Spleen (tissue), 11 donors: ENCODE data around the gene TSNAXIP1. TPM values are rescaled to one million over a fixed set of nuclear protein-coding genes. Genes with fewer than 3 reads are reported as not detected.

Experiments used
- DNase-seq: peaks from one replicate; pipeline ENCODE4 v3.0.0-alpha.2; 2020
- H3K27ac ChIP-seq, 8 donors: fragments of 200-600 bp; sonication (generic) in 7 of 8; 1 replicate in 4 of 8; 2 replicates in 4 of 8; pipeline versions ENCODE4 v1.5.0 to v1.8.0; 2016 to 2021; ENCODE audit warnings: inconsistent platforms in 4 of 8, mild to moderate bottlenecking in 4 of 8, moderate library complexity in 1 of 8
- H3K27me3 ChIP-seq, 7 donors: fragments of 200-600 bp; sonication (generic) in 6 of 7; replicated peaks in 1 of 7; 1 replicate in 4 of 7; 2 replicates in 3 of 7; pipeline versions ENCODE4 v1.5.0 to v1.8.0; 2016 to 2021; ENCODE audit warnings: inconsistent platforms in 3 of 7, mild to moderate bottlenecking in 1 of 7
- H3K36me3 ChIP-seq, 6 donors: fragments of 200-600 bp; sonication (generic) in 5 of 6; 1 replicate in 4 of 6; 2 replicates in 2 of 6; pipeline versions ENCODE4 v1.5.0 to v1.8.0; 2016 to 2021; ENCODE audit warnings: inconsistent platforms in 2 of 6
- H3K4me1 ChIP-seq, 6 donors: fragments of 200-600 bp; sonication (generic) in 5 of 6; 1 replicate in 3 of 6; 2 replicates in 3 of 6; pipeline versions ENCODE4 v1.5.0 to v1.8.0; 2016 to 2021; ENCODE audit warnings: inconsistent platforms in 3 of 6
- H3K4me3 ChIP-seq, 8 donors: fragments of 200-600 bp; sonication (generic) in 7 of 8; 1 replicate in 4 of 8; 2 replicates in 4 of 8; pipeline versions ENCODE4 v1.5.0 to v1.8.0; 2016 to 2021; ENCODE audit warnings: inconsistent platforms in 4 of 8, mild to moderate bottlenecking in 4 of 8, moderate library complexity in 2 of 8
- H3K9me3 ChIP-seq, 8 donors: fragments of 200-600 bp; sonication (generic) in 7 of 8; 1 replicate in 4 of 8; 2 replicates in 4 of 8; pipeline versions ENCODE4 v1.5.0 to v1.8.0; 2016 to 2021; ENCODE audit warnings: inconsistent platforms in 4 of 8
- POLR2A ChIP-seq, 3 donors: fragments of 450-650 bp; IDR thresholded peaks; one replicate each; pipeline ENCODE4 v1.5.1; 2017; ENCODE audit warnings: antibody characterized with exemption in 3 of 3, mild to moderate bottlenecking in 1 of 3
- POLR2AphosphoS5 ChIP-seq, 3 donors: sonication (generic); formaldehyde crosslinking; IDR thresholded peaks; one replicate each; pipeline ENCODE4 v1.5.1; 2017; ENCODE audit warnings: antibody characterized with exemption in 3 of 3
- WGBS, 5 donors: extraction: QIAGEN DNeasy Blood & Tissue Kit in 3 of 5; methylation state at CpG; one replicate each; pipeline versions ENCODE4 v1.1.5 to v1.1.7; 2013 to 2018; 5-methylcytosine and 5-hydroxymethylcytosine counted together
- intact Hi-C: fragments of 100-400 bp; cut with DNase I; formaldehyde crosslinking; loops from one replicate; pipeline ENCODE4 v1.15.0; 2023; ENCODE audit warnings: low total_unique reads
- polyA plus RNA-seq, 3 donors: library from polyadenylated mRNA; stranded (reverse); fragments of 200-250 nt; gene quantifications; one replicate each; pipeline ENCODE4 v1.2.1, GENCODE V29; 2013
- total RNA-seq, 7 donors: library from RNA; depleted of rRNA in 3 of 7; stranded (reverse); fragments of >200 nt in 3 of 7; fragmentation: NEBNext Ultra II Directional in 4 of 7; extraction: Animal tissue kit (Norgen Biotek cat#: 25700) in 4 of 7; gene quantifications; one replicate each; pipeline versions ENCODE4 v1.1.0 to v1.2.1, GENCODE V29; 2016 to 2021
- TF ChIP-seq, protein P1 (sequence below), 11 experiments: fragments of 200-600 bp in 7 of 11; fragments of 450-650 bp in 4 of 11; sonication (generic) in 4 of 11; IDR thresholded peaks in 8 of 11; conservative IDR thresholded peaks in 3 of 11; 1 replicate in 7 of 11; 2 replicates in 4 of 11; pipeline versions ENCODE4 v1.4.0 to v1.8.0; 2016 to 2021; ENCODE audit warnings: antibody characterized with exemption in 11 of 11, inconsistent platforms in 4 of 11, mild to moderate bottlenecking in 1 of 11
- donor health status: healthy with polysubstance abuse.
- donor health status: DM: no; HTN: no; CAD: no; lungs with moderate emphysema.
- donor health status: DM: no; HTN: no; CAD: no.
- donor health status: Bipolar disorder and iron deficiency.
- donor health status: healthy.
- donor health status: DM: no; HTN: no; CAD: no.
- donor health status: DM: yes; HTN: yes; CAD: no.

The TSNAXIP1 gene
- total and polyA plus RNA-seq, 10 donors = 0.44 to 2.7 (median 0.86) TPM

DNA sequence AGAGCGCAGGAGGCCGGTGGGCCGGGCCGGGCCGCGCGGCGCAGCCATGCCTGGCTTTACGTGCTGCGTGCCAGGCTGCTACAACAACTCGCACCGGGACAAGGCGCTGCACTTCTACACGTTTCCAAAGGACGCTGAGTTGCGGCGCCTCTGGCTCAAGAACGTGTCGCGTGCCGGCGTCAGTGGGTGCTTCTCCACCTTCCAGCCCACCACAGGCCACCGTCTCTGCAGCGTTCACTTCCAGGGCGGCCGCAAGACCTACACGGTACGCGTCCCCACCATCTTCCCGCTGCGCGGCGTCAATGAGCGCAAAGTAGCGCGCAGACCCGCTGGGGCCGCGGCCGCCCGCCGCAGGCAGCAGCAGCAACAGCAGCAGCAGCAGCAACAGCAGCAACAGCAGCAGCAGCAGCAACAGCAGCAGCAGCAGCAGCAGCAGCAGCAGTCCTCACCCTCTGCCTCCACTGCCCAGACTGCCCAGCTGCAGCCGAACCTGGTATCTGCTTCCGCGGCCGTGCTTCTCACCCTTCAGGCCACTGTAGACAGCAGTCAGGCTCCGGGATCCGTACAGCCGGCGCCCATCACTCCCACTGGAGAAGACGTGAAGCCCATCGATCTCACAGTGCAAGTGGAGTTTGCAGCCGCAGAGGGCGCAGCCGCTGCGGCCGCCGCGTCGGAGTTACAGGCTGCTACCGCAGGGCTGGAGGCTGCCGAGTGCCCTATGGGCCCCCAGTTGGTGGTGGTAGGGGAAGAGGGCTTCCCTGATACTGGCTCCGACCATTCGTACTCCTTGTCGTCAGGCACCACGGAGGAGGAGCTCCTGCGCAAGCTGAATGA is 36.0 kb downstream of the TSNAXIP1 start:
- Histone ChIP-seq H3K36me3 (no peaks in the 10 kb centered on the region), H3K4me3 (peak overlapping the region; percentile 59 to 97 (median 81)), H3K27ac (peak overlapping the region; percentile 98 to 100 (median 100)), H3K9me3 (no peaks in the 10 kb centered on the region), H3K27me3 (no peaks in the 10 kb centered on the region), H3K4me1 (peaks cover 31 to 55% (median 49%) of the 10 kb centered on the region in 6 donors)
- TF ChIP-seq POLR2A (IDR thresholded peaks at IDR 0.05) (peak in 1 of 3 donors; percentile 10), POLR2AphosphoS5 (IDR thresholded peaks at IDR 0.05) (peak in 2 of 3 donors; percentile 0 to 12)
- TF ChIP-seq, protein P1, sequence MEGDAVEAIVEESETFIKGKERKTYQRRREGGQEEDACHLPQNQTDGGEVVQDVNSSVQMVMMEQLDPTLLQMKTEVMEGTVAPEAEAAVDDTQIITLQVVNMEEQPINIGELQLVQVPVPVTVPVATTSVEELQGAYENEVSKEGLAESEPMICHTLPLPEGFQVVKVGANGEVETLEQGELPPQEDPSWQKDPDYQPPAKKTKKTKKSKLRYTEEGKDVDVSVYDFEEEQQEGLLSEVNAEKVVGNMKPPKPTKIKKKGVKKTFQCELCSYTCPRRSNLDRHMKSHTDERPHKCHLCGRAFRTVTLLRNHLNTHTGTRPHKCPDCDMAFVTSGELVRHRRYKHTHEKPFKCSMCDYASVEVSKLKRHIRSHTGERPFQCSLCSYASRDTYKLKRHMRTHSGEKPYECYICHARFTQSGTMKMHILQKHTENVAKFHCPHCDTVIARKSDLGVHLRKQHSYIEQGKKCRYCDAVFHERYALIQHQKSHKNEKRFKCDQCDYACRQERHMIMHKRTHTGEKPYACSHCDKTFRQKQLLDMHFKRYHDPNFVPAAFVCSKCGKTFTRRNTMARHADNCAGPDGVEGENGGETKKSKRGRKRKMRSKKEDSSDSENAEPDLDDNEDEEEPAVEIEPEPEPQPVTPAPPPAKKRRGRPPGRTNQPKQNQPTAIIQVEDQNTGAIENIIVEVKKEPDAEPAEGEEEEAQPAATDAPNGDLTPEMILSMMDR (IDR thresholded peaks at IDR 0.05 in 8 of 11, conservative IDR thresholded peaks at IDR 0.05 in 3 of 11) = peak in 3 of 11 experiments; percentile 9 to 35 (median 24)
- WGBS, 5 donors = 0 to 1% (median 0%) methylated on average over 25 to 67 of the region's 67 CpGs
- DNase-seq = peak; percentile 93
- intact Hi-C loops = loop anchor here (10.0 kb wide), 1 partner anchor 92 kb away; the partner anchor contains the start of genes CTRL and PSMB10

DNA sequence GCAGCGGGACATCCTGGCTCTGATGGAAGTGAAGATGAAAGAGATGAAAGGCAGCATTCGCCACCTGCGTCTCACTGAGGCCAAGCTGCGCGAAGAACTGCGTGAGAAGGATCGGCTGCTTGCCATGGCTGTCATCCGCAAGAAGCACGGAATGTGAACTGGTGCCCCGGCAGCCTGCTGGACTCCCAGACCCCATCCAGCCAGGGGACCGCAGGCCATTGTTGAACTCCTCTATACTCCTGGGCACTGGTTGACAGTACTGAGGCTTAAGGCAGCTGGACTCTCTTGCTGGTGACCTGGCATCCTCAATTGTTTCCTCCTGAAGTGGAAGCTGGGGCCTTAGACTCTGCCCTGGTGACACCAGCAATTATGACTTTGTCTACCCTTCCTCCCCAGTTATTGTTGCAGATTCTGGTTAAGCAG is 36.7 kb downstream of the TSNAXIP1 start:
- Histone ChIP-seq H3K4me1 (peaks cover 38 to 62% (median 55%) of the 10 kb centered on the region in 6 donors), H3K27ac (peak overlapping the region; percentile 98 to 100 (median 100)), H3K27me3 (no peaks in the 10 kb centered on the region), H3K36me3 (no peaks in the 10 kb centered on the region), H3K9me3 (no peaks in the 10 kb centered on the region), H3K4me3 (peak overlapping the region; percentile 59 to 97 (median 81))
- 5 to 28% (median 16%) methylated on average over 8 to 11 of the region's 11 CpGs for WGBS, 5 donors
- TF ChIP-seq POLR2AphosphoS5 (IDR thresholded peaks at IDR 0.05) (peak in 1 of 3 donors; percentile 7), POLR2A (IDR thresholded peaks at IDR 0.05) (no peak)
- TF ChIP-seq, protein P1 (IDR thresholded peaks at IDR 0.05 in 8 of 11, conservative IDR thresholded peaks at IDR 0.05 in 3 of 11) = no peak
- intact Hi-C loops = loop anchor here (10.0 kb wide), 1 partner anchor 91 kb away; the partner anchor contains the start of genes CTRL and PSMB10
- no peak for DNase-seq

DNA sequence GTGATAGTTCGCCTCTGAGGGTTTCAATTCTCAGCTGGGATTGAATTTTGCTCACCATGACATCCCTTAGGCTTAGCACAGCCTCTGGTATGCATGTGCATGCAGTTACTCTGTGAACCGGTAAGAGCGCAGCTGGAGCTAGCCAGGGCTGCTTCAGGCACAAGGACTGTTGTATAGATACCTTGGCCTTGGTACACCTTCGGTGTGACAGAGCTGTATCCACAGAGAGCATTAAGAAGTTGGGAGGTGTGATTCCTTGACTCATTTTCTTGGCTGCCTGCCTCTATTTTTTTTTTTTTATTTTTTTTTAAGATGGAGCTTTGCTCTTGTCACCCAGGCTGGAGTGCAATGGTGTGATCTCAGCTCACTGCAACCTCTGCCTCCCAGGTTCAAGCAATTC is 37.8 kb downstream of the TSNAXIP1 start:
- H3K27me3 ChIP-seq = no peaks in the 10 kb centered on the region
- H3K36me3 ChIP-seq = peaks cover 0 to 3% (median 0%) of the 10 kb centered on the region in 6 donors
- no peak for DNase-seq
- TF ChIP-seq, protein P1 (IDR thresholded peaks at IDR 0.05 in 8 of 11, conservative IDR thresholded peaks at IDR 0.05 in 3 of 11) = no peak
- no peak for TF ChIP-seq POLR2AphosphoS5 (IDR thresholded peaks at IDR 0.05)
- peaks cover 40 to 73% (median 64%) of the 10 kb centered on the region in 6 donors for H3K4me1 ChIP-seq
- H3K4me3 ChIP-seq = peak overlapping the region in 3 of 8 donors; percentile 81 to 97 (median 81)
- 89 to 94% (median 92%) methylated on average over 4 of the region's 4 CpGs for WGBS, 5 donors
- H3K9me3 ChIP-seq = no peaks in the 10 kb centered on the region
- intact Hi-C loops = loop anchor here (10.0 kb wide), 1 partner anchor 90 kb away; the partner anchor contains the start of genes CTRL and PSMB10
- H3K27ac ChIP-seq = peak overlapping the region in 4 of 8 donors; percentile 99 to 100 (median 100)
